SK-N-DZ (cell line): ENCODE data around the gene CHST9.
"Not testable (repeated sequence)": the region's sequence is repeated elsewhere in the genome, so short reads cannot be mapped to it uniquely, and the experiment has no call there.

Source experiments
- DNase-seq: peaks from one replicate; pipeline ENCODE4 v3.0.0-alpha.2; 2015; ENCODE audit warnings: low spot score

The CHST9 gene

DNA sequence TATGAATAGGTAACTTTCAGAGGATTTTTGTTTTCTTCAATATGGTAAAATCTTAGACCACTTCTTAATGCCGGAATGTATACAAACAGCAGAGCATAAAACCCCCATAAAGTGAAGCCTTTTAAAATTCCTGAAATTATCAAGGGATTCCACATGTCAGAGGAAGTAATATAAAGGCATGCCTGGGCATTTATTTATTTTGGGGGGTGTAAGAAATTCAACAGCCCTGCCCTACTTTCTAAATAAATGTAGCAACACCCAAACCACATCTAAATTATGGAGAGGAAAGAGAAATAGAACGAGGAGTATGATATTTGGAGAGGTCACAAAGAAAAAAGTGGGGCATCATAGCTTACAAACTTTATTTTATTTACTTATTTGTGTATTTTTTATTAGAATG lies 9.9 kb downstream of the CHST9 start:
- DNase-seq, result no peak

DNA sequence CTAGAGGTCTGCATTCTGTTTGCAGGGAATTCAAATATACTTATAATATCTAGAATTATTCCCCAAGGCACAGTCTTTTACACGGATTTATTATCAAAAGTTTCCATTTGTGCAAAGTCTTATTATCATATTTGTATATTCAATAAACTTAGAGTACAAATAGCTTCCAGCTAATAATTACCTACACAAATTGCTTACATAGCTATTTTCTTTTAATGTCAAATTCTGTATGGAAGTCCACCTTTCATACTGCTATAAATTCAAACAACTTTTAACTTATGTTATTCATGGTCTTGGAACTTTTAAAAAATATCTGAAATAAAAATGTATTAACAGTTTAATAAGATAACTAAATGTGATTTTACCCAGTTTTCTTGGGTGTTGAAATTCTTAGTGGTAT lies 13.1 kb downstream of the CHST9 start:
- no peak for DNase-seq

DNA sequence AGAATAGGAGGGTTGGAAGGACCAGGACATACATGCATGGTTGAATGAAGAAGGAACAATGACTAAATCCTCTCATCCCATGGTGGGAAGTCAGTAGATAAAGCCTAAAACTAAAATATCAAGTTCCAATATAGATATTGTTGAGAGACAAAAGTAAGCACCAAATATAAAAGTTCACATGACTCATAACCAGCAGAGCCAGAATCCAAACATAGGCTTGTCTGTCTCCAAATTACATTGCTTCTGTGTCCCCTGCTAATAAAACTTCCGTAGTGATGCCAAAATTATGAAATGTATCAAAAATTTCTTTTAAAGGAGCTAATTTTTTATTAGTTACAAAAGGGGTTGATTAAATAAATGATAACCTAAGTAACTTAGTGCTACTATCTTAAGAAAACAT lies 19.7 kb downstream of the CHST9 start:
- no peak for DNase-seq

DNA sequence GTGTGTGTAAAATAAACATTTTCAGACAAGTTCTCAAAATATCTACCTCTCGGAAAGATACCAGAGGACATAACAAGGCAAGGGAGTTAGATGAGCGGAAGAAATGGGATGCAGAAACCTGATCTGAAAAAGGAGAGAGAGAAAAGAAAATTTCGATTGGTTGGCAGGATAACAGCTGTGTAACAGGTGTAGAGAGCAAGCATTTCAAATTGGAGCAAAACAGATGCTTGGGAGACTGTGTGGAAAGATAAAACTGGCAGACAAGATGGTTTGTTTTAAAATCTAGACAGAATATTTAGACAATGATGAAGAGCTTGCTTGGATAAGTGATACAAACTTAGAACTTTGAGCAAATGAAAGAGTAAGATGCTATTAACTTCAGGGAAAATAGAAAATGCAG lies 20.2 kb downstream of the CHST9 start:
- DNase-seq, result no peak

DNA sequence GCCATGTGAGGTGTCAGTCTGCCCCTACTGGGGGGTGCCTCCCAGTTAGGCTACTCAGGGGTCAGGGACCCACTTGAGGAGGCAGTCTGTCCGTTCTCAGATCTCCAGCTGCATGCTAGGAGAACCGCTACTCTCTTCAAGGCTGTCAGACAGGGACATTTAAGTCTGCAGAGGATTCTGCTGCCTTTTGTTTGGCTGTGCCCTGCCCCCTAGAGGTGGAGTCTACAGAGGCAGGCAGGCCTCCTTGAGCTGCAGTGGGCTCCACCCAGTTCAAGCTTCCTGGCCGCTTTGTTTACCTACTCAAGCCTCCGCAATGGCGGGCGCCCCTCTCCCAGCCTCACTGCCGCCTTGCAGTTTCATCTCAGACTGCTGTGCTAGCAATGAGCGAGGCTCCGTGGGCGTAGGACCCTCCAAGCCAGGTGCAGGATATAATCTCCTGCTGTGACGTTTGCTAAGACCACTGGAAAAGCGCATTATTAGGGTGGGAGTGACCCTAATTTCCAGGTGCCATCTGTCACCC lies 21.9 kb downstream of the CHST9 start:
- not testable (repeated sequence) for DNase-seq

DNA sequence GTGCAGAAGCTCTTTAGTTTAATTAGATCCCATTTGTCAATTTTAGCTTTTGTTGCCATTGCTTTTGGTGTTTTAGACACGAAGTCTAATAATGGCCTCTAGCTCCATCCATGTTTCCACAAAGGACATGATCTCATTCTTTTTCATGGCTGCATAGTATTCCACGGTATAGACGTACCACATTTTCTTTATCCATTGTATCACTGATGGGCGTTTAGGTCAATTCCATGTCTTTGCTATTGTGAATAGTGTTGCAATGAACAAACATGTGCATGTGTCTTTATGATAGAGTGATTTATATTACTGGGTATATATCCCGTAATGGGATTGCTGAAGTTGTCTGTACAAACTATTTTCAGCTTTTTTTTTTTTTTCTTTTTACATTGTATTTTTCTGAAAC lies 35.9 kb downstream of the CHST9 start:
- DNase-seq, result not testable (repeated sequence)

DNA sequence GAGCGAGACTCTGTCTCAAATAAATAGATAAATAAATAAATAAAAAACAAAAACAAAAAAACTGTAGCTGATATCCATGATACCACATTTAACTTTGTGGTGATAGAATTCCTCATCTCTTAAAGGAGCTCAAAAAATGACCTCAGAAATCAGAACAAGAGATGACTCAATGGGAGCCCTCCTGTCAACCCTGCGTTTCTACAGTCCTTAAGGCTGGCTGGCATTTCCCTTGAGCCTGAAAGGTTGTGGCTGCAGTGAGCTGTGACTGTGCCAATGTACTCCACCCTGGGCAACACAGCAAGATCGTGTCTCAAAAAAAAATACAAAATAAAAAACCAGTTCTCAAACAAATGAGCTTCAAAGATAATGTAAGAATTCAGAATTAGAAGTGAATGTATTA lies 40.4 kb downstream of the CHST9 start:
- DNase-seq, result no peak

DNA sequence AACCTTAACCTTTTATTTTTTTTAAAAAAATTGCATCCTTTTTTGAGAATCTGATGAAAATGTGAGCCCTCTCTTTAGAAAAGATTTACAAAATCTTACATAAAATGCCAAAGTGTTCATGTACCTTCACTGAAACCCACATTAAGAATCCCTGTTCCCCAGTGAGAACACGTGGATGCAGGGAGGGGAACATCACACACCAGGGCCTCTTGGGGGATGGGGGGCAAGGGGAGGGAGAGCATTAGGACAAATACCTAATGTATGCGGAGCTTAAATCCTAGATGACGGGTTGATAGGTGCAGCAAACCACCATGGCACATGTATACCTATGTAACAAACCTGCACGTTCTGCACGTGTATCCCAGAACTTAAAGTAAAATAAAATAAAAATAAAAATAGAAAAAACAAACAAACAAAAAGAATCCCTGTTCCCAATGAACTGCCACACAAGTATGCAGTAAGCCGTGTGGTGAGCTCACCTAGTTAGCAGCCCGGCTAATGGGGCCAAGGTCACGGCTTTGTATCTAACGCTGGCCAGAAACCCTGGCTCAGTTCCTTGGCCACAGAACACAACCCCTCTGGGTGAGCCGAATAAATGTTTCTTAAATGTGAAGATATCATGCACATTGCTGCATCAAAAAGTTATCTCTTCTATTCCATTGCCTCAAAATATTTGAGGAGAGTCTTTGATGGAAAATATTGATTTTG lies 41.4 kb downstream of the CHST9 start:
- no peak for DNase-seq

DNA sequence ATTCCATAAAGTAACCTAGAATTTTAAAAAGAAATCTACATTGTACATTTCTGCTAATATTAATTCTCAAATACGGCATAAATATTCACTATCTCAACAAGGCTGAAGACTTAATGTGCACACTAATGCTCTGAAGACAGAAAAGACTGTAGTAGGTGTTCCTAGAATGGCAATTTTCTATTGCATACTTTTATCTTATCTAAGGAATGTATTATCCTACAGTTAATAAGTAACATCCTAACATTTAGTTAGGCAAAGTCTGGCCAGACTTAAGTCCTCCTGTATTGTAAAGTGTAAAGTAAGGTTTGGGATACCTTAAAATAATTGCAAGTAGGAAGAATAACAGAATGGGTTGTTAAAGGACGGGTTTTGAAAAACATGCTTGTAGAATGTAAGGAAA lies 42.2 kb downstream of the CHST9 start:
- DNase-seq, result no peak

DNA sequence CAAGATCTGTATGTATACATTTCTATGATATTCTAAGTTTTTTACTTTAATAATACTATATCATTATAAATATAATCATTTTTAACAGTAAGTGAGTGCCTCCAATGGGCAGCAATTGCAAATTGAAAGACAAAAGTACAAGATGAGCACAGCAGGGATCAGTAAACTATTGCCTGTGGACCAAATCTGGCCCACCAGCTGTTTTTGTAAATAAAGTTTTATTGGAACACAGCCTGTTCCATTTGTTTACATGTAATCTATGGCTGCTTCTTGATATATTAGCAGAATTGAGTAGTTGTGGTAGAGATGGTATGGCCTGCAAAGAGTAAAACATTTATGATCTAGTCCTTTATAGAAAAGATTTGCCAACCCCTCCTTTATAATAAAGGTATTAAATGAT lies 43.2 kb downstream of the CHST9 start:
- DNase-seq, result no peak

DNA sequence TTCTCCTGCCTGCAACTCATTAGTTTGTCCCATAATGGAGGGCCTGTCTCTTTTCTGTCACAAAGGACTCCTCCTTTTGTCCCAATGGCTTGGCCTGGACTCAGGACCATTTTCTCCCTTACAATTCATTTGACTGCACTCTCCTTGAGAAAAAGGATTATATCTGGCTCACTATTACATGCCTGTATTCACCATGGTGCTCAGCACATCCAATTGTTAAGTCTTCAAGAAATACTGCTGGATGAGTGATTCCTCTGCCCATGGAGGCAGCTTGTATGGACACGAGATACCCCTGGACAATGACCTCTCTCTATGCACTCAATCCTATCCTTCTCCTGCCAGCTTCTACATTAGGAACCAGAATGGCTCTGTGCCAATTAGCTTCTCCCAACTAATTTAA lies 47.0 kb downstream of the CHST9 start:
- DNase-seq, result no peak

DNA sequence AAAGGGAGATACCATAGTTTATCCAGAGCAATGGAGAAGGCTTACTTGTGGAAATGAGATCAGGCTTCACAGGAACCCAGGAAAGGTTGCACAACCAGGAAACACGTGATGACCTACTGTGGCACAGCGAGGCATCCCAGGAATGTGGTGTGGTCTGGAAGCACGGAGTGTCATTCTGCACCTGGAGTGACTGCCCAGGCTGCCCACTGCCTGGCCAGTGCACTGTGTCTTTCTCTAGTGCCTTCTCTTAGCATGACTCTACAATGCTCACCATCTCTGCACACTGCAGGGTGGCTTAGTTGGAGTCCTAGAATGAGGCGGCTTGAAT lies 48.9 kb downstream of the CHST9 start:
- no peak for DNase-seq

DNA sequence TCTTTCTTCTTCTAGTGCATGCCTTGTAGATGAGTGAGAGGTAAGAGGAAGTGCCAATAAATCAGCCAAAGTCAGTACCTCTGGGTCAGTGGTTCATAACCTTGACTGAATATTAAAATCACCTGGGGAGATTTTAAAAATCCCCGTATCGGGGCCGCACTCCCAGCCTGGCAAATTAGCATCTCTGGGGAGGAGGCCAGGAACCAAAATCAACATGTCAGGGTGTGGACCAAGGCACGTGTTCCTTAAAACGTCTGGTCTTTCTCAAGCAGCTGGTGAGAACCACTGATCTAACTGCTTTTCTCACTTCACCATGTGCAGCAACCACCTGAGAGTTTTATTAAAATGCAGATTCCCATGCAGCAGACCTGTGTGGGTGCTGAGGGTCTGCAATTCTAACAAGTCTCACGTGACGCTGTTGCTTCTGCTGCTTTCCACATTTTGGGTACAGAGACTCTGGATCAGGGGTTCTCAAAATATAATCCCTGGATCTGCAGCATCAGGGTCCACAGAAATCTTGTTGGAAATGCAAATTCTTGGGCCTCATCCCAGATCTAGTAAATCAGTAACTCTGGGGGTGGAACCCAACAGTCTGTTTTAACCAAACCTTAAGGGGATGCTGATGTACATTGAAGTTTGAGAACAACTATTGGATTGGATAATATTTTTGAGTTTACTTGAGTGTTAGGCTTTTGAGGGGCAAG lies 49.5 kb downstream of the CHST9 start:
- DNase-seq, result no peak

DNA sequence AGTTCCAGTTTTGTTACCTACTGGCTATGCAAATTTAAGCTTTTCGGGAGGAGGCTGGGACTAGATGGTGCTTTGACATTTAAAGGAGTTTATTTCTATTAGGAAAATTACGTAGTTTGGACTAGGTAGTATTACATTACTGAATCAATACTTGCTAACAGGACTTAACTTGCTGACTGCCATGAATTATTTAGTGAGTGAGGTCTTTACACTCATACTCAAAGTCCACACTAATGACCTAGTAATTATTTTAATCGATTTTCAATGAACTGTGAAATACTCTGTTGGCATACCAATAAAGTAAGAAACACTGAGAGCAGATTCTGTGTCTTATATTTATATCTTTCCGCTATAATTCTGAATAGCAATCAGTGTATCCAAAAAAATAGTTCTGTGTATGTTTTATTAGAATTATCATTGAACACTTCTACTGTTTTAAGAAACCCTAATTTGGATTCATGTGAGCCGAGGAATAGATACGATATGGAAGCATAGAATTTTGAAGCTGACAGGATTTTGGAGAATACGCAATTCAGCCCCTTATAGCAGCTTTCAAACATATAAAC lies 55.0 kb downstream of the CHST9 start:
- no peak for DNase-seq

DNA sequence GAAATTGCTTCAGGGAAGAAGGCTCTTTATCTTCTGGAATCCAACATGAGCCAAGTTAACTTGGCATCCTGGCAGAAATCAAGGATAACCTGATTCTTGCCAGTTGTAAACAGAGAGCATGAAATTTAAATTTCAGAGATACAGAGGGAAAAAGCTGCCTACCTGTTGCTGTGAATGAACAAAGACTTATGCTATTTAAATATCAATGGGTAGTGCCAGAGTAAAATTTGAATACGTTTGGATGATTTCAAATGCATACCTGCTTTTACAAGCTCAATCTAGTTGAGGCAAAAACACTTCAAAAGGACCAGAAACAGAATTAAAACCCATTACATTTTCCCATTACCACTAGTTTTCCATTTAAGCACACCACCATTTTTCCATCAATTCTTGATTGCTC lies 60.9 kb downstream of the CHST9 start:
- no peak for DNase-seq

DNA sequence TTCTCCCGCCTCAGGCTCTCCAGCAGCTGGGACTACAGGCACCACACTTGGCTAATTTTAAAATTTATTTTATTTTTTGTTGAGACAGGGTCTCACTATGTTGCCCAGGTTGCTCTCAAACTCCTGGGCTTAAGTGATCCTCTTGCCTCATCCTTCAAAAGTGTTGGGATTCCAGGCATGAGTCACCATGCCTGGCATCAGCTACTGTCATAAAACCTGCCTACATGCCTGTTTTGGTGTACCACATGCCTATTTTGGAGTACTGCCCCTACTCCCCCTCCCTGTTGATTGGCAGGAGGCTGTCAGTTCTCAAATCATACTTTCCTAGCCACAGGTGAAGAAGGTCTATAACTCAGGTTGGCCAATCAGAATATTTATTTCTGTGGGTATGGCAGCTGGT lies 64.0 kb downstream of the CHST9 start:
- DNase-seq, result no peak

DNA sequence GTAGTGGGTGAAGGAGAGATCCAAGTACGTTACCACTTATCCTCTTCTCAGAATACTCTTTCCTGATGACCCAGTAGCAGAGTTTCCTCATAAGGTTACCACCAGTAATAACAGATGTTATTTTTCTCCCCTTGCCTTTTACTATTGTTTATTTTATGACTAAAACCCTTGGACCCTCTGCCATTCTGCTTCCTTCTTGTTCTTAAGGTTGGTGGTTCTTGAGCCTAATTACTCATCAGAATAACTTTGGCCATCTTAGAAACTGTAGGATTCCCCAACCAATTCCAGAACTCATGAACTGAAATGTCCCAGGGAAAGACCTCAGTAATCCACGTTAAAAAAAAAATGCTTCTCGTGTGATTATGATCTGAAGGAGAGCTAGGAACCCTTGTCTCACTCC lies 64.9 kb downstream of the CHST9 start:
- DNase-seq, result no peak

DNA sequence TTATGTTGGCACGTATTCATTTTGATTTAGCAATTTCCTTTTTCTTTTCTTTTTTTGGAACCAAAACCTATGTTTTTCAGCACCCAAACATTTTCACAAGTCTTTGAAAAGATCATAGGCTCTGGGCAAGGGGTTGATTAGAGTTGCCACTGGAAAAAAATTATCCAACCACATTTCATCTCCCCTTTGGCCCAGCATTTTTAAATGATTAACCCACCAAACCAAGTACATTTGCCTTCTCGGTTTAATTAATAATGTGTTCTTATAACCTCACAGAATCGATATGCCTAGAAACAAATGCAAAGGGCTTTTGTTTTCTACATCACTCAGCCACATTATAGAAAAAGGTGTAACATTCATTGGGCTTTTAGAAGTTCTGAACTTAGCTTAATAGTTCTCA lies 66.1 kb downstream of the CHST9 start:
- DNase-seq, result no peak

DNA sequence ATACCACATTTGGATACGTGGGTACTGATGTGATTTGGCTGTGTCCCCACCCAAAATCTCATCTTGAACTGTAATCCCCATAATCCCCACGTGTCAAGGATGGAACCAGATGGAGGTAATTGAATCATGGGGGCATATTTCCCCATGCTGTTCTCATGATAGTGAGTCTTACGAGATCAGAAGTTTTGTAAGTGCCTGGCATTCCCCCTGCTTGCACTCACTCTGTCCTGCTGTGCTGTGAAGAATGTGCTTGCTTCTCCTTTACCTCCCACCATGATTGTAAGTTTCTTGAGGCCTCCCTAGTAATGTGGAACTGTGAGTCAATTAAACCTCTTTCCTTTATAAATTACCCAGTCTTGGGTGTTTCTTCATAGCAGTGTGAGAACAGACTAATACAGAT lies 70.3 kb downstream of the CHST9 start:
- DNase-seq, result no peak

DNA sequence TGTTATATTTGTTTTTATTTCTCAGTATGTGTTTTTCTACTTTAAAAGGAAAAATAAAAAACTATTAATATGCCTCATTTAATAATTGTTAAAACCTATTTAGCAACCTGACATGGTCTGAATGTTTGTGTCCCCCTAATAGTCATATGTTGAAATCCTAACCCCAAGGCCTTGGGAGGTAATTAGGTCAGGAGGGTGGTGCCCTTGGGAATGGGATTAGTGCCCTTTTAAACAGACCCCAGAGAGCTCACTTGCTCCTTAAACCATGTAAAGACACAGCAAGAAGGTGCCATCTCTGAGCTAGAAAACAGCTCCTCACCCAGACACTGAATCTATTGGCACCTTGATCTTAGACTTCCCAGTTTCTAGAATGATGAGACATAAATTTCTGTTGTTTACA lies 71.8 kb downstream of the CHST9 start:
- no peak for DNase-seq

DNA sequence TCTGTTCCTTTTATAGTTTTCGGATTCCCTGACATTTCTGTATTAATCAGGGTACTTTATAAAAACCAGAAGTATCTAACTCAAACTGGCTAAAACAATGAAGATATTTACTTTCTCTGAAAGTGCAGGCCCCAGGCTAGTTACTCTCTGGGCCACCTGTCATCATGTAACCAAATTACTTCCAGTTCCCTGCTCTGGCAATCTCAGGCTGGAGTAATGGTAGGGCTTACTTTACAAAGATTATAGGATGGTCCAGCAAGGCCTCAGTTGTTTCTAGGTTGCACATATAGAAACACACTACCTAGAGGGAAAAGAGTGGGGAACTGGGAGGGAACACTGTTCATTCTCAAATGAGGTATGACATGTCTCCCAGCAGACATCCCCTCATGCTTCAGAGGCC lies 74.8 kb downstream of the CHST9 start:
- peak; percentile 82 for DNase-seq

DNA sequence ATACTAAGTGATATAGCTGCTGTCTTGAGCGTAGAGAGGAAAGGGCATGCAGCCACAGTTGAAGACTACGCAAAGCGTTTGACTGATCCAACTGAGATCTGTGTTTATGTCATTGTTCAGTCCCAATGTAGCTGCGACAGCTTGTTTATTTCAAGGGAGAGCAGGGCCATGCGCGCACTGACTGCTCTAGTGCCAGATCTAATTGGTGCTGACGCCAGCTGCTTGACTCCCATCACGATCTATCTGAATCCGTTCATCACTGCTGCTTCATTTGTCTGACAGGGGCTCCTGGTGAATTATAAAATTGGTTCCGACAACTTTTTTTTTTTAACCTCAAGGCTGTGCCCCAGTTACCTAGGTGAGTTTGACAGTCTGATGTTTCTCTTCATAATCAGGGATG lies 75.7 kb downstream of the CHST9 start:
- DNase-seq, result peak; percentile 84

DNA sequence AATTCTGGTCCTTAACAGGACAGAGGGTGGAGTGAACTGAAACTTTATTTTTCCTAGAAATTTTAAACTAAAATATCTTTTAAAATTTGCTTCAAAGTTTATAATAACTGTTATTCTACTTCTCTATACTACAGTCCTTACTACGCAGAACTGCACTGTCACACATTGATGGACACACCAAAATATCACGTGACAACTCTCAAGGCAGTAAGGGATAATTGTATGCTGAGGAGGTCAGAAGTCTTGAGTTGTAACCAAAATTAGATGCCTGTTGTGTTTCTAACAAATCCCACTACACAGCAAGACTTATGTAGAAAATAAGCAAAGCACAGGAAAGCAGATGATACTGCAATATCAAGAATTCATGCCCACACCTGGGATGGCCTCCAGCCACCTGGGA lies 76.3 kb downstream of the CHST9 start:
- DNase-seq, result no peak
